Measurements from ENCODE around the gene PDCD1. TPM values are rescaled to one million over a fixed set of nuclear protein-coding genes. Genes with fewer than 3 reads are reported as not detected.

The PDCD1 gene
- total and polyA plus RNA-seq, 2 of the 13 experiments (the other 11 are each of a cell fraction or from before 2014, with no cell fraction given), result 0.04 TPM; not detected in 1

DNA sequence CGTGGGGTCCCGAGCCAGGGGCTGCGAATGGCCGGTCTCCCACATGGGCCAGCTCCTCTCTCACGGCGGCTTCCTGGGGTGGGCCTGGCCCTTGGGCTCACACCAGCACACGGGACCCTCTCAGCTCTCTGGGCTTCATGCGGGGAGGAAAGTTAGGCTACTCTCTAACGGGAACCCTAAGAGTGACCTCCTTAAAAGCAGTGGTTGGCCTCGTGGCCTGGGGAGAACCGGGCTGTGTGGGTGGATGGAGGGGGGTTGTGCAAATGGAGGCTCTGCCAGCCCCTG lies 36.7 kb upstream of the PDCD1 start (continued):
- TF ChIP-seq ZNF33B (CRISPR knock-in tag; IDR thresholded peaks at IDR 0.05), result no peak
- no peak for TF ChIP-seq TBX3 (IDR thresholded peaks at IDR 0.05; ENCODE audit: borderline replicate concordance)
- TF ChIP-seq, protein P1, sequence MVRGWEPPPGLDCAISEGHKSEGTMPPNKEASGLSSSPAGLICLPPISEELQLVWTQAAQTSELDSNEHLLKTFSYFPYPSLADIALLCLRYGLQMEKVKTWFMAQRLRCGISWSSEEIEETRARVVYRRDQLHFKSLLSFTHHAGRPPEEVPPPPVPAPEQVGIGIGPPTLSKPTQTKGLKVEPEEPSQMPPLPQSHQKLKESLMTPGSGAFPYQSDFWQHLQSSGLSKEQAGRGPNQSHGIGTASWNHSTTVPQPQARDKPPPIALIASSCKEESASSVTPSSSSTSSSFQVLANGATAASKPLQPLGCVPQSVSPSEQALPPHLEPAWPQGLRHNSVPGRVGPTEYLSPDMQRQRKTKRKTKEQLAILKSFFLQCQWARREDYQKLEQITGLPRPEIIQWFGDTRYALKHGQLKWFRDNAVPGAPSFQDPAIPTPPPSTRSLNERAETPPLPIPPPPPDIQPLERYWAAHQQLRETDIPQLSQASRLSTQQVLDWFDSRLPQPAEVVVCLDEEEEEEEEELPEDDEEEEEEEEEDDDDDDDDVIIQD (CRISPR knock-in tag; IDR thresholded peaks at IDR 0.05; ENCODE audit: low read depth), result no peak
- TF ChIP-seq ZNF292 (CRISPR knock-in tag; IDR thresholded peaks at IDR 0.05; ENCODE audit: borderline replicate concordance, low read depth), result no peak

DNA sequence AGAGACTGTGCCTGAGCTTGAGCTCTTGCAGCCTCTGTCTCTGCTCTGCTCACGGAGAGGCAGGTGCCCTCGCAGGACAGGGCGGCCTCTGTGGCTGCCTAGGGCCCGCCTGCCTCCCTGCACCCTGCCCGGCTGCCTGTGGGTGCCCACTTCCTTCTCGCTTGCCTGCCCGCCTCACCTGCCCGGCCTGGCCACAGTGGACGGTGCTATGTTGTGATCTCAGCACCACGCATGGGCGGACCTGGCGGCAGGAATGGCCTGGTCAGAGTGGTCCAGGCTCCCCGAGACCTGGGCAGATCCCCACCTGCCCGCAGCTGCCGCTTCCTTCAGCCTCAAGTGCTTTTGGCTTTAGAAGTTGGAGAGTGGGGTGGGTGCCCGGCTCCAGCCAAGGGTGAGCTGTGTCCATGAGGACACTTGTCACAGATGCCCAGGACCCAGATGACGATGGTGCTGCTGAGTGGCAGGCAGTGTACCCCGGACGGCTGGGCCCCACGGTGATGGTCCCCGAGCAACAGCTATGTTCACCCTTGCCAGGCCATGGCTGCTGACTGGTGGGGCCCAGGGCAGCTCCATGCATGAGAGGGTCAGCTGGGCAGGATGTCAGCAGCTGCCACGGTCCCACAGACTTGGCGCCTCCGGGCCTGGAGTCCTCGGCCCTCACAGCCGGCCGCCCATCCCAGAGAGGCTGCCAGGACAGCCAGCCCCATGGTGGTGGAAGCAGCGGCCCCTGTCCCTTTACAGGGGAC lies 36.2 kb upstream of the PDCD1 start:
- Histone ChIP-seq H2AFZ (ENCODE audit: low read length) (no peak overlapping the region), H3K4me1 (ENCODE audit: insufficient read depth, low read length) (peaks cover 17% of the 10 kb centered on the region), H3K9me3 (ENCODE audit: low read length) (no peaks in the 10 kb centered on the region), H3K27ac (ENCODE audit: extremely low read length, insufficient read depth, low read length) (no peak overlapping the region), H3K9ac (ENCODE audit: insufficient read depth, low read depth, low read length) (no peak overlapping the region), H3K4me2 (ENCODE audit: low read depth, low read length) (no peak overlapping the region), H3K79me2 (ENCODE audit: insufficient read depth, low read length) (no peaks in the 10 kb centered on the region), H3K36me3 (replicated peaks in 1 of 2; ENCODE audit: control insufficient read depth in 1 of 2, insufficient read depth in 2 of 2, low read length in 2 of 2) (no peaks in the 10 kb centered on the region), H4K20me1 (ENCODE audit: insufficient read depth, low read length) (no peaks in the 10 kb centered on the region), H3K4me3 (replicated peaks in 1 of 3; ENCODE audit: insufficient read depth in 1 of 3, low read depth in 2 of 3, low read length in 3 of 3) (no peak overlapping the region), H3K27me3 (ENCODE audit: control insufficient read depth in 1 of 2, insufficient read depth in 2 of 2, low read length in 2 of 2) (peaks cover 5 to 55% of the 10 kb centered on the region in 2 experiments; a peak in 4 of 5 replicates)
- in situ Hi-C loops (cut with HindIII; ENCODE audit: extremely low pct_ligation_motif_present, low pct_unique_long_range_greater_than_20kb) (no loop called here), intact Hi-C loops (cut with micrococcal nuclease; ENCODE audit: unreplicated experiment) (no loop called here)
- CTCF ChIA-PET (ENCODE audit: low intra/inter-chr PET ratio, low total read pairs), result no interaction called here
- 65% methylated on average over 20 of the region's 28 CpGs for WGBS (ENCODE audit: low lambda C conversion rate)
- no peak for DNase-seq (ENCODE audit: low spot score)
- BruUV-seq (replicated peaks), result no TSS peak
- POLR2A ChIA-PET, result no interaction called here
- ATAC-seq, result peak; percentile 14
- no peak for TF ChIP-seq ELF4 (CRISPR knock-in tag; IDR thresholded peaks at IDR 0.05; ENCODE audit: borderline replicate concordance)
- TF ChIP-seq ZNF761 (CRISPR knock-in tag; conservative IDR thresholded peaks at IDR 0.05), result 0 out of 2 replicates have a peak, but pooled peaks have one; percentile 2
- TF ChIP-seq AGO1 (IDR thresholded peaks at IDR 0.05; ENCODE audit: low read depth, low read length, poor library complexity, severe bottlenecking), result no peak
- no peak for TF ChIP-seq ZNF724P (CRISPR knock-in tag; IDR thresholded peaks at IDR 0.05; ENCODE audit: borderline replicate concordance)
- no peak for TF ChIP-seq NPAS2 (CRISPR knock-in tag; IDR thresholded peaks at IDR 0.05; ENCODE audit: borderline replicate concordance)
- TF ChIP-seq FOXA1 (IDR thresholded peaks at IDR 0.05), result no peak
- TF ChIP-seq FOXA1 (CRISPR knock-in tag; IDR thresholded peaks at IDR 0.05), result no peak
- no peak for TF ChIP-seq FOXK2 (IDR thresholded peaks at IDR 0.05)
- TF ChIP-seq, protein P2, sequence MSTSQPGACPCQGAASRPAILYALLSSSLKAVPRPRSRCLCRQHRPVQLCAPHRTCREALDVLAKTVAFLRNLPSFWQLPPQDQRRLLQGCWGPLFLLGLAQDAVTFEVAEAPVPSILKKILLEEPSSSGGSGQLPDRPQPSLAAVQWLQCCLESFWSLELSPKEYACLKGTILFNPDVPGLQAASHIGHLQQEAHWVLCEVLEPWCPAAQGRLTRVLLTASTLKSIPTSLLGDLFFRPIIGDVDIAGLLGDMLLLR (CRISPR knock-in tag; IDR thresholded peaks at IDR 0.05), result no peak
- no peak for TF ChIP-seq ZNF292 (CRISPR knock-in tag; IDR thresholded peaks at IDR 0.05; ENCODE audit: borderline replicate concordance, low read depth)
- no peak for TF ChIP-seq ZNF605 (CRISPR knock-in tag; IDR thresholded peaks at IDR 0.05)
- TF ChIP-seq, protein P3, sequence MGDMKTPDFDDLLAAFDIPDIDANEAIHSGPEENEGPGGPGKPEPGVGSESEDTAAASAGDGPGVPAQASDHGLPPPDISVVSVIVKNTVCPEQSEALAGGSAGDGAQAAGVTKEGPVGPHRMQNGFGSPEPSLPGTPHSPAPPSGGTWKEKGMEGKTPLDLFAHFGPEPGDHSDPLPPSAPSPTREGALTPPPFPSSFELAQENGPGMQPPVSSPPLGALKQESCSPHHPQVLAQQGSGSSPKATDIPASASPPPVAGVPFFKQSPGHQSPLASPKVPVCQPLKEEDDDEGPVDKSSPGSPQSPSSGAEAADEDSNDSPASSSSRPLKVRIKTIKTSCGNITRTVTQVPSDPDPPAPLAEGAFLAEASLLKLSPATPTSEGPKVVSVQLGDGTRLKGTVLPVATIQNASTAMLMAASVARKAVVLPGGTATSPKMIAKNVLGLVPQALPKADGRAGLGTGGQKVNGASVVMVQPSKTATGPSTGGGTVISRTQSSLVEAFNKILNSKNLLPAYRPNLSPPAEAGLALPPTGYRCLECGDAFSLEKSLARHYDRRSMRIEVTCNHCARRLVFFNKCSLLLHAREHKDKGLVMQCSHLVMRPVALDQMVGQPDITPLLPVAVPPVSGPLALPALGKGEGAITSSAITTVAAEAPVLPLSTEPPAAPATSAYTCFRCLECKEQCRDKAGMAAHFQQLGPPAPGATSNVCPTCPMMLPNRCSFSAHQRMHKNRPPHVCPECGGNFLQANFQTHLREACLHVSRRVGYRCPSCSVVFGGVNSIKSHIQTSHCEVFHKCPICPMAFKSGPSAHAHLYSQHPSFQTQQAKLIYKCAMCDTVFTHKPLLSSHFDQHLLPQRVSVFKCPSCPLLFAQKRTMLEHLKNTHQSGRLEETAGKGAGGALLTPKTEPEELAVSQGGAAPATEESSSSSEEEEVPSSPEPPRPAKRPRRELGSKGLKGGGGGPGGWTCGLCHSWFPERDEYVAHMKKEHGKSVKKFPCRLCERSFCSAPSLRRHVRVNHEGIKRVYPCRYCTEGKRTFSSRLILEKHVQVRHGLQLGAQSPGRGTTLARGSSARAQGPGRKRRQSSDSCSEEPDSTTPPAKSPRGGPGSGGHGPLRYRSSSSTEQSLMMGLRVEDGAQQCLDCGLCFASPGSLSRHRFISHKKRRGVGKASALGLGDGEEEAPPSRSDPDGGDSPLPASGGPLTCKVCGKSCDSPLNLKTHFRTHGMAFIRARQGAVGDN (CRISPR knock-in tag; IDR thresholded peaks at IDR 0.05), result 0 out of 2 replicates have a peak, but pooled peaks have one; percentile 5
- TF ChIP-seq SP5 (CRISPR knock-in tag; IDR thresholded peaks at IDR 0.05; ENCODE audit: borderline replicate concordance, low read depth), result no peak
- FAIRE-seq, result no peak
